ENCODE data around the gene UQCC2. TPM values are rescaled to one million over a fixed set of nuclear protein-coding genes. Genes with fewer than 3 reads are reported as not detected.

UQCC2 gene
- total RNA-seq, 1 donor from 2014 or later: 2.6 TPM

GRCh38 chr6:33690766-33691165, 20.7 kb downstream of the UQCC2 start:
- H3K9me3 ChIP-seq: no peaks in the 10 kb centered on the region
- H3K4me1 ChIP-seq: no peaks in the 10 kb centered on the region
- DNase-seq (ENCODE audit: low spot score in 2 of 2): no peak
- no peak overlapping the region for H3K27ac ChIP-seq
- no peak for TF ChIP-seq CTCF (IDR thresholded peaks at IDR 0.05)
- no peak overlapping the region for H3K4me3 ChIP-seq
- peaks cover 2 to 12% of the 10 kb centered on the region in 2 donors for H3K36me3 ChIP-seq
- intact Hi-C loops (cut with DNase I): no loop called here
- no peaks in the 10 kb centered on the region for H3K27me3 ChIP-seq

GRCh38 chr6:33689879-33690278, 21.6 kb downstream of the UQCC2 start:
- intact Hi-C loops (cut with DNase I): no loop called here
- TF ChIP-seq CTCF (IDR thresholded peaks at IDR 0.05): no peak
- H3K27me3 ChIP-seq: no peaks in the 10 kb centered on the region
- DNase-seq (ENCODE audit: low spot score in 2 of 2): no peak
- H3K36me3 ChIP-seq: peaks cover 0 to 12% of the 10 kb centered on the region in 2 donors
- H3K4me1 ChIP-seq: no peaks in the 10 kb centered on the region
- no peak overlapping the region for H3K4me3 ChIP-seq
- no peak overlapping the region for H3K27ac ChIP-seq
- H3K9me3 ChIP-seq: no peaks in the 10 kb centered on the region

- DNase-seq (ENCODE audit: low spot score in 2 of 2): no peak
- intact Hi-C loops (cut with DNase I): no loop called here
- no peak for TF ChIP-seq CTCF (IDR thresholded peaks at IDR 0.05)
- no peak overlapping the region for H3K4me3 ChIP-seq
- H3K27me3 ChIP-seq: no peaks in the 10 kb centered on the region
- H3K4me1 ChIP-seq: no peaks in the 10 kb centered on the region
- no peaks in the 10 kb centered on the region for H3K9me3 ChIP-seq
- H3K27ac ChIP-seq: no peak overlapping the region
- H3K36me3 ChIP-seq: peaks cover 0 to 12% of the 10 kb centered on the region in 2 donors
These were observed 22.4 kb downstream of the UQCC2 start for GRCh38 chr6:33689148-33689494.

- DNase-seq (ENCODE audit: low spot score in 2 of 2): no peak
- H3K27me3 ChIP-seq: no peaks in the 10 kb centered on the region
- H3K27ac ChIP-seq: no peak overlapping the region
- TF ChIP-seq CTCF (IDR thresholded peaks at IDR 0.05): no peak
- no peak overlapping the region for H3K4me3 ChIP-seq
- intact Hi-C loops (cut with DNase I): no loop called here
- H3K9me3 ChIP-seq: no peaks in the 10 kb centered on the region
- H3K36me3 ChIP-seq: peaks cover 0 to 12% of the 10 kb centered on the region in 2 donors
- H3K4me1 ChIP-seq: no peaks in the 10 kb centered on the region
These were observed 22.9 kb downstream of the UQCC2 start for GRCh38 chr6:33688451-33689147.

- peaks cover 0 to 12% of the 10 kb centered on the region in 2 donors for H3K36me3 ChIP-seq
- no peak for DNase-seq (ENCODE audit: low spot score in 2 of 2)
These were observed 23.5 kb downstream of the UQCC2 start for GRCh38 chr6:33688006-33688405.

More at GRCh38 chr6:33688006-33688405, 23.5 kb downstream of the UQCC2 start:
- intact Hi-C loops (cut with DNase I): no loop called here
- Histone ChIP-seq H3K9me3 (no peaks in the 10 kb centered on the region), H3K4me1 (no peaks in the 10 kb centered on the region), H3K27ac (no peak overlapping the region), H3K27me3 (no peaks in the 10 kb centered on the region), H3K4me3 (no peak overlapping the region)
- TF ChIP-seq CTCF (IDR thresholded peaks at IDR 0.05): no peak

Data from ascending aorta (tissue), 2 donors.